Keratinocyte (primary cell): Measurements from ENCODE around the gene DACT1. TPM values are rescaled to one million over a fixed set of nuclear protein-coding genes. Genes with fewer than 3 reads are reported as not detected.

Experiments used
- DNase-seq: peaks from one replicate; pipeline ENCODE4 v3.0.0-alpha.2; 2011; ENCODE audit warnings: low read depth, missing footprints, low spot score
- FAIRE-seq: peaks from 2 replicates; lab custom pipeline; 2011; peaks lifted over from hg19 to GRCh38; lab: Jason Lieb, UNC
- H2AFZ ChIP-seq: 2 replicates; pipeline ENCODE4 v1.6.0; 2012; ENCODE audit warnings: low read length, control low read depth, inconsistent platforms; ENCODE audit not compliant: control insufficient read depth
- H3K27ac ChIP-seq: 2 replicates; pipeline ENCODE4 v1.5.1; 2011; ENCODE audit warnings: low read length; ENCODE audit not compliant: control insufficient read depth, insufficient read depth
- H3K27me3 ChIP-seq: 3 replicates; pipeline ENCODE4 v1.6.0; 2011; ENCODE audit warnings: low read length; ENCODE audit not compliant: control insufficient read depth, insufficient read depth; ENCODE audit errors: extremely low read depth
- H3K36me3 ChIP-seq, 2 experiments: 2 replicates in 1 of 2; 3 replicates in 1 of 2; pipeline ENCODE4 v1.5.1; 2011; ENCODE audit warnings: low read length in 2 of 2, mild to moderate bottlenecking in 1 of 2; ENCODE audit not compliant: control insufficient read depth in 2 of 2, insufficient read depth in 2 of 2; ENCODE audit errors: extremely low read depth in 1 of 2
- H3K4me1 ChIP-seq: 3 replicates; pipeline ENCODE4 v1.5.1; 2011; ENCODE audit warnings: low read length; ENCODE audit not compliant: control insufficient read depth, insufficient read depth; ENCODE audit errors: extremely low read depth
- H3K4me2 ChIP-seq: 3 replicates; pipeline ENCODE4 v1.6.0; 2011; ENCODE audit warnings: low read depth, low read length; ENCODE audit not compliant: control insufficient read depth, insufficient read depth; ENCODE audit errors: extremely low read depth
- H3K4me3 ChIP-seq, 3 experiments: fragments of 200-600 bp in 1 of 3; sonication (generic) in 1 of 3; 2 replicates in 2 of 3; 3 replicates in 1 of 3; pipeline ENCODE4 v1.5.1; 2011 to 2016; ENCODE audit warnings: low read length in 3 of 3, mild to moderate bottlenecking in 3 of 3, control low read depth in 2 of 3, inconsistent platforms in 1 of 3, low read depth in 1 of 3, mixed read lengths in 1 of 3, mixed run types in 1 of 3, moderate library complexity in 1 of 3; ENCODE audit not compliant: control insufficient read depth in 2 of 3, insufficient read depth in 2 of 3; ENCODE audit errors: extremely low read depth in 1 of 3
- H3K79me2 ChIP-seq: 2 replicates; pipeline ENCODE4 v1.6.0; 2012; ENCODE audit warnings: low read length; ENCODE audit not compliant: control insufficient read depth, insufficient read depth
- H3K9ac ChIP-seq: 3 replicates; pipeline ENCODE4 v1.6.0; 2011; ENCODE audit warnings: low read length; ENCODE audit not compliant: control insufficient read depth, insufficient read depth; ENCODE audit errors: extremely low read depth
- H3K9me1 ChIP-seq: 3 replicates; pipeline ENCODE4 v1.6.0; 2011; ENCODE audit warnings: low read length; ENCODE audit not compliant: control insufficient read depth, insufficient read depth; ENCODE audit errors: extremely low read depth
- H3K9me3 ChIP-seq: 2 replicates; pipeline ENCODE4 v1.5.1; 2012; ENCODE audit warnings: low read depth, low read length; ENCODE audit not compliant: control insufficient read depth
- H4K20me1 ChIP-seq: 3 replicates; pipeline ENCODE4 v1.6.0; 2011; ENCODE audit warnings: low read length; ENCODE audit not compliant: control insufficient read depth, insufficient read depth; ENCODE audit errors: extremely low read depth
- CTCF ChIP-seq, 3 experiments: IDR thresholded peaks in 1 of 3; conservative IDR thresholded peaks in 1 of 3; optimal IDR thresholded peaks in 1 of 3; 2 replicates in 2 of 3; 3 replicates in 1 of 3; pipeline versions ENCODE3 to v1.5.1; 2011; ENCODE audit warnings: low read length in 3 of 3, mild to moderate bottlenecking in 3 of 3, moderate library complexity in 2 of 3, control low read depth in 1 of 3, inconsistent platforms in 1 of 3; ENCODE audit not compliant: insufficient read depth in 2 of 3; ENCODE audit errors: extremely low read depth in 1 of 3
- EZH2 ChIP-seq: IDR thresholded peaks from one replicate; pipeline ENCODE4 v1.6.1; 2012; ENCODE audit warnings: inconsistent platforms, mild to moderate bottlenecking, low read length, moderate library complexity
- dilution Hi-C: fragments of 300-500 bp; cut with MboI; formaldehyde crosslinking; loops from one replicate; pipeline ENCODE4 v1.7.0; 2020; ENCODE audit warnings: low sequenced_read_pairs; ENCODE audit not compliant: extremely low pct_ligation_motif_present
- polyA plus RNA-seq, 5 experiments: library from polyadenylated mRNA; depleted of rRNA in 3 of 5; stranded (reverse) in 3 of 5; stranded (forward) in 1 of 5; unstranded in 1 of 5; fragments of >200 nt; gene quantifications; 1 replicate in 1 of 5; 2 replicates in 3 of 5; 3 replicates in 1 of 5; pipeline versions ENCODE4 v1.2.1 to v1.2.3, GENCODE V29; 2011 to 2012; ENCODE audit warnings: missing spikeins in 2 of 5, low read depth in 1 of 5, low replicate concordance in 1 of 5

DACT1 gene
- polyA plus RNA-seq, 1 donor (not counting 4 experiments of a cell fraction or from before 2014, with no cell fraction given): 0.10 TPM

DNA sequence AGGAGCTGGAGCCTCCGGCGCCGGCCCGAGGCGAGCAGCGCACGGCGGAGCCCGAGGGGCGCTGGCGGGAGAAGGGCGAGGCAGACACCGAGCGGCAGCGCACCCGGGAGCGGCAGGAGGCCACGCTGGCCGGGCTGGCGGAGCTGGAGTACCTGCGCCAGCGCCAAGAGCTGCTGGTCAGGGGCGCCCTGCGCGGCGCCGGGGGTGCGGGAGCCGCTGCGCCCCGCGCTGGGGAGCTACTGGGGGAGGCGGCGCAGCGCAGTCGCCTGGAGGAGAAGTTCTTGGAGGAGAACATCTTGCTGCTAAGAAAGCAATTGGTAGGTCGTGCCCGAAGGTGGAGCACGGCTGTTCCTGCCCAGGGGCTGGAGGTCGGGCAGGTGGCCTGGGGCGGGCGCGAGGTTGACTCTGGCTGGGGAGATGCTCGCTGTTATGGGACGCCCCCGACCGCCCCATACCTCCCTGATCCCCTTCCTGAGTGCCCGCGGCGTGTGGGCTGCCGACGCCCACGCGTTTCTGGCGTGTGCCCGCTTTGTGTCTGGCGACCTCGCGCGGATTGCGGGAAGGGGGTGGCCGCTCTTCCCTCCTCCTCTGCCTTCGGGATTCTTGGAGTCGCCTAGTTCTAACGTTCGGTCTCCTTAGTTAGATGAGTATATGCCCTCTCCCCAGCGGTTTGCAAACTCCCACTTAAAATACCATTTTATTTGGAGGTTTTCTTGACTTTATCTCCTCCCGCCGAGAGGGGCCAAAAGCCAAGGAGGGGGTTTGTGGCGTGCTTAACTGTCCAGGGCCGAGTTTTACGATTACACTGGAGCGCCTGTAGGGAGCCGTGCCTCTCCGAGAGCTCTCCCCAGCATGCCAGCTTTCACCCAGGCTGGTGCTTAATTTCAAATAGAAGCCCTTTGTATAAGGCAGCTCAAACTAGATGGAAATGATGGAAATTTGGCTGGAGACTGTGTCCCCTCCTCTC is 752 bp downstream of the DACT1 start:
- Histone ChIP-seq H3K9me1 (no peaks in the 10 kb centered on the region), H4K20me1 (peaks cover 2% of the 10 kb centered on the region), H3K9me3 (no peaks in the 10 kb centered on the region), H3K9ac (no peak overlapping the region), H3K4me2 (peak overlapping the region; percentile 78), H3K79me2 (no peaks in the 10 kb centered on the region), H3K4me3 (peak overlapping the region; percentile 40 to 64 (median 57)), H3K4me1 (peaks cover 5% of the 10 kb centered on the region), H3K27me3 (peaks cover 39% of the 10 kb centered on the region), H3K36me3 (no peaks in the 10 kb centered on the region), H3K27ac (no peak overlapping the region), H2AFZ (peak overlapping the region; percentile 43)
- DNase-seq (no peak), FAIRE-seq (no peak)
- TF ChIP-seq EZH2 (peak; percentile 93), CTCF (optimal IDR thresholded peaks at IDR 0.05 in 1 of 3, IDR thresholded peaks at IDR 0.05 in 1 of 3, conservative IDR thresholded peaks at IDR 0.05 in 1 of 3; ENCODE audit: extremely low read depth in 1 of 3, insufficient read depth in 2 of 3, low read length in 3 of 3) (no peak)
- dilution Hi-C loops: no loop called here

DNA sequence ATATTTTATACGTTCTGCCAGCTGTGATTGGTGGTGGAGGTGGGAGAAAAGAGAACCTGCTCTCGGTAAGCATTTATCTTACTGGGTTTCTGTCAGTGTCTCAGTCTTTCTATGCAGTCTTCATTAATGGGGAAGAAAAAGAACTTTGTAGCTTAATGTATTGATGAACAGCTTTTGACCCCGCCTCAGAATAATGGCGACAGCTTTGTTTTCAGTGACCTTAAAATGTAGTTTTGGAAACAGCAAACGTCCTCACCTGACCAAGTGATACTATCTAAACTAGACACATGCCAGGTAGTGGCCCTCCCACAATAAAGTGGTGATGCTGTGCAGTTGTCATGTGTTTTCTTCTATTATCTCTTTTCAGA is 1.4 kb downstream of the DACT1 start:
- Histone ChIP-seq H3K36me3 (no peaks in the 10 kb centered on the region), H3K9me1 (no peaks in the 10 kb centered on the region), H4K20me1 (peaks cover 2% of the 10 kb centered on the region), H3K9me3 (no peaks in the 10 kb centered on the region), H3K4me2 (no peak overlapping the region), H2AFZ (no peak overlapping the region), H3K79me2 (no peaks in the 10 kb centered on the region), H3K9ac (no peak overlapping the region), H3K4me3 (no peak overlapping the region), H3K27me3 (peaks cover 34% of the 10 kb centered on the region), H3K27ac (no peak overlapping the region), H3K4me1 (peaks cover 5% of the 10 kb centered on the region)
- FAIRE-seq (no peak), DNase-seq (no peak)
- TF ChIP-seq EZH2: no peak
- TF ChIP-seq CTCF (optimal IDR thresholded peaks at IDR 0.05 in 1 of 3, IDR thresholded peaks at IDR 0.05 in 1 of 3, conservative IDR thresholded peaks at IDR 0.05 in 1 of 3; ENCODE audit: extremely low read depth in 1 of 3, insufficient read depth in 2 of 3, low read length in 3 of 3): no peak
- dilution Hi-C loops: no loop called here
